Measurements from ENCODE around the gene PGBD2. TPM values are rescaled to one million over a fixed set of nuclear protein-coding genes. Genes with fewer than 3 reads are reported as not detected.

The PGBD2 gene
- total and polyA plus RNA-seq, 9 of the 15 experiments (the other 6 are each of a cell fraction or from before 2014, with no cell fraction given): 11.9 to 21.8 (median 14.7) TPM

- TF ChIP-seq, protein P1, sequence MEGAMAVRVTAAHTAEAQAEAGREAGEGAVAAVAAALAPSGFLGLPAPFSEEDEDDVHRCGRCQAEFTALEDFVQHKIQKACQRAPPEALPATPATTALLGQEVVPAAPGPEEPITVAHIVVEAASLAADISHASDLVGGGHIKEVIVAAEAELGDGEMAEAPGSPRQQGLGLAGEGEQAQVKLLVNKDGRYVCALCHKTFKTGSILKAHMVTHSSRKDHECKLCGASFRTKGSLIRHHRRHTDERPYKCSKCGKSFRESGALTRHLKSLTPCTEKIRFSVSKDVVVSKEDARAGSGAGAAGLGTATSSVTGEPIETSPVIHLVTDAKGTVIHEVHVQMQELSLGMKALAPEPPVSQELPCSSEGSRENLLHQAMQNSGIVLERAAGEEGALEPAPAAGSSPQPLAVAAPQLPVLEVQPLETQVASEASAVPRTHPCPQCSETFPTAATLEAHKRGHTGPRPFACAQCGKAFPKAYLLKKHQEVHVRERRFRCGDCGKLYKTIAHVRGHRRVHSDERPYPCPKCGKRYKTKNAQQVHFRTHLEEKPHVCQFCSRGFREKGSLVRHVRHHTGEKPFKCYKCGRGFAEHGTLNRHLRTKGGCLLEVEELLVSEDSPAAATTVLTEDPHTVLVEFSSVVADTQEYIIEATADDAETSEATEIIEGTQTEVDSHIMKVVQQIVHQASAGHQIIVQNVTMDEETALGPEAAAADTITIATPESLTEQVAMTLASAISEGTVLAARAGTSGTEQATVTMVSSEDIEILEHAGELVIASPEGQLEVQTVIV (CRISPR knock-in tag; IDR thresholded peaks at IDR 0.05; ENCODE audit: borderline replicate concordance): no peak
- TF ChIP-seq FOXJ2 (tag; IDR thresholded peaks at IDR 0.05) (peak; percentile 74), SIX5 (IDR thresholded peaks at IDR 0.05; ENCODE audit: borderline replicate concordance in 1 of 2, insufficient read depth in 1 of 2, low read depth in 1 of 2, low read length in 2 of 2) (no peak), CBFA2T2 (conservative IDR thresholded peaks at IDR 0.05) (no peak), BRD4 (IDR thresholded peaks at IDR 0.05) (peak; percentile 73; the same call in 1 of the 2 replicates), ZNF644 (tag; IDR thresholded peaks at IDR 0.05; ENCODE audit: low read depth) (no peak), PHB2 (IDR thresholded peaks at IDR 0.05; ENCODE audit: low read depth) (no peak), CBFB (CRISPR knock-in tag; IDR thresholded peaks at IDR 0.05) (no peak), ETV5 (CRISPR knock-in tag; IDR thresholded peaks at IDR 0.05; ENCODE audit: low read depth) (no peak; the same call in 1 of the 2 replicates), SRSF3 (IDR thresholded peaks at IDR 0.05; ENCODE audit: insufficient read depth, low read length) (no peak), MXD1 (CRISPR knock-in tag; IDR thresholded peaks at IDR 0.05; ENCODE audit: borderline replicate concordance, poor library complexity, severe bottlenecking) (no peak), PTTG1 (tag; IDR thresholded peaks at IDR 0.05; ENCODE audit: low read depth) (no peak), TBL1XR1 (IDR thresholded peaks at IDR 0.05; ENCODE audit: low read length in 2 of 2) (no peak), BCLAF1 (IDR thresholded peaks at IDR 0.05; ENCODE audit: borderline replicate concordance in 1 of 2, control insufficient read depth in 1 of 2, low read depth in 2 of 2, low read length in 1 of 2) (no peak; a peak in 1 of 4 replicates)
- TF ChIP-seq, protein P2, sequence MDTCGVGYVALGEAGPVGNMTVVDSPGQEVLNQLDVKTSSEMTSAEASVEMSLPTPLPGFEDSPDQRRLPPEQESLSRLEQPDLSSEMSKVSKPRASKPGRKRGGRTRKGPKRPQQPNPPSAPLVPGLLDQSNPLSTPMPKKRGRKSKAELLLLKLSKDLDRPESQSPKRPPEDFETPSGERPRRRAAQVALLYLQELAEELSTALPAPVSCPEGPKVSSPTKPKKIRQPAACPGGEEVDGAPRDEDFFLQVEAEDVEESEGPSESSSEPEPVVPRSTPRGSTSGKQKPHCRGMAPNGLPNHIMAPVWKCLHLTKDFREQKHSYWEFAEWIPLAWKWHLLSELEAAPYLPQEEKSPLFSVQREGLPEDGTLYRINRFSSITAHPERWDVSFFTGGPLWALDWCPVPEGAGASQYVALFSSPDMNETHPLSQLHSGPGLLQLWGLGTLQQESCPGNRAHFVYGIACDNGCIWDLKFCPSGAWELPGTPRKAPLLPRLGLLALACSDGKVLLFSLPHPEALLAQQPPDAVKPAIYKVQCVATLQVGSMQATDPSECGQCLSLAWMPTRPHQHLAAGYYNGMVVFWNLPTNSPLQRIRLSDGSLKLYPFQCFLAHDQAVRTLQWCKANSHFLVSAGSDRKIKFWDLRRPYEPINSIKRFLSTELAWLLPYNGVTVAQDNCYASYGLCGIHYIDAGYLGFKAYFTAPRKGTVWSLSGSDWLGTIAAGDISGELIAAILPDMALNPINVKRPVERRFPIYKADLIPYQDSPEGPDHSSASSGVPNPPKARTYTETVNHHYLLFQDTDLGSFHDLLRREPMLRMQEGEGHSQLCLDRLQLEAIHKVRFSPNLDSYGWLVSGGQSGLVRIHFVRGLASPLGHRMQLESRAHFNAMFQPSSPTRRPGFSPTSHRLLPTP (IDR thresholded peaks at IDR 0.05; ENCODE audit: borderline replicate concordance, extremely low read depth, insufficient read length): no peak
- TF ChIP-seq, protein P3, sequence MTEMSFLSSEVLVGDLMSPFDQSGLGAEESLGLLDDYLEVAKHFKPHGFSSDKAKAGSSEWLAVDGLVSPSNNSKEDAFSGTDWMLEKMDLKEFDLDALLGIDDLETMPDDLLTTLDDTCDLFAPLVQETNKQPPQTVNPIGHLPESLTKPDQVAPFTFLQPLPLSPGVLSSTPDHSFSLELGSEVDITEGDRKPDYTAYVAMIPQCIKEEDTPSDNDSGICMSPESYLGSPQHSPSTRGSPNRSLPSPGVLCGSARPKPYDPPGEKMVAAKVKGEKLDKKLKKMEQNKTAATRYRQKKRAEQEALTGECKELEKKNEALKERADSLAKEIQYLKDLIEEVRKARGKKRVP (CRISPR knock-in tag; IDR thresholded peaks at IDR 0.05): no peak
Observed at GRCh38 chr1:248906009-248906752, at the start of gene PGBD2 (continued).
